Psoas muscle (tissue), 8 donors: ENCODE measurements around the gene SNRNP25. TPM values are rescaled to one million over a fixed set of nuclear protein-coding genes. Genes with fewer than 3 reads are reported as not detected.
A peak's percentile ranks its signal among the peaks of the same experiment; 100 is the strongest.
"Not testable (repeated sequence)": the region's sequence is repeated elsewhere in the genome, so short reads cannot be mapped to it uniquely, and the experiment has no call there.

Source experiments
- ATAC-seq, 4 donors: fragments of 200-7000 bp; cut with Tn5 transposase; one replicate each; pipeline ENCODE4 v1.9.1; 2020; ENCODE audit warnings: moderate library complexity in 3 of 4, mild to moderate bottlenecking in 2 of 4
- DNase-seq, 2 donors: peaks; one replicate each; pipeline ENCODE4 v3.0.0-alpha.2; 2020
- H3K27ac ChIP-seq: fragments of 200-600 bp; one replicate; pipeline ENCODE4 v1.8.0; 2022
- H3K27me3 ChIP-seq, 3 donors: fragments of 200-600 bp in 1 of 3; one replicate each; pipeline versions ENCODE4 v1.6.1 to v1.8.0; 2013 to 2022; ENCODE audit warnings: low read length in 2 of 3, mild to moderate bottlenecking in 2 of 3, moderate library complexity in 1 of 3; ENCODE audit not compliant: insufficient read depth in 3 of 3
- H3K36me3 ChIP-seq, 2 donors: fragments of 200-600 bp in 1 of 2; one replicate each; pipeline versions ENCODE4 v1.6.1 to v1.8.0; 2013 to 2022; ENCODE audit warnings: low read depth in 1 of 2, mild to moderate bottlenecking in 1 of 2, moderate library complexity in 1 of 2; ENCODE audit not compliant: insufficient read depth in 1 of 2
- H3K4me1 ChIP-seq: fragments of 200-600 bp; one replicate; pipeline ENCODE4 v1.8.0; 2022
- H3K4me3 ChIP-seq: fragments of 200-600 bp; one replicate; pipeline ENCODE4 v1.8.0; 2022; ENCODE audit warnings: mild to moderate bottlenecking
- H3K9me3 ChIP-seq: fragments of 200-600 bp; one replicate; pipeline ENCODE4 v1.8.0; 2022
- CTCF ChIP-seq: fragments of 200-600 bp; IDR thresholded peaks from one replicate; pipeline ENCODE4 v1.8.0; 2022; ENCODE audit warnings: antibody characterized with exemption
- WGBS, 3 donors: extraction: QIAGEN DNeasy Blood & Tissue Kit; methylation state at CpG; one replicate each; pipeline versions ENCODE4 v1.1.6 to v1.1.7; 2013; 5-methylcytosine and 5-hydroxymethylcytosine counted together
- intact Hi-C, 2 donors: fragments of 100-400 bp; cut with DNase I; formaldehyde crosslinking; loops; one replicate each; pipeline versions ENCODE4 v1.11.0 to v1.14.2; 2022
- polyA plus RNA-seq, 3 donors: library from polyadenylated mRNA; stranded (reverse); fragments of 200-250 nt; gene quantifications; one replicate each; pipeline ENCODE4 v1.2.3, GENCODE V29; 2013
- total RNA-seq, 4 donors: library from RNA; stranded (reverse); fragmentation: NEBNext Ultra II Directional in 2 of 4; extraction: Animal tissue kit (Norgen Biotek cat#: 25700) in 2 of 4; gene quantifications; one replicate each; pipeline versions ENCODE4 v1.2.1 to v1.2.4, GENCODE V29; 2021 to 2023
- donor health status: healthy with polysubstance abuse.
- donor health status: DM: no; HTN: no; CAD: no; lungs with moderate emphysema.
- donor health status: Bipolar disorder and iron deficiency.
- donor health status: healthy.
- donor health status: DM: yes; HTN: yes; CAD: no.
- donor health status: DM: no; HTN: no; CAD: no.
- donor health status: DM: no; HTN: no; CAD: no.
- donor health status: DM: yes; HTN: yes; CAD: no.

SNRNP25 gene
- total and polyA plus RNA-seq, 7 donors: 40.0 to 82.2 (median 62.0) TPM

- DNase-seq, H3K4me1 ChIP-seq, H3K36me3 ChIP-seq, H3K9me3 ChIP-seq, H3K27ac ChIP-seq, intact Hi-C loops, H3K4me3 ChIP-seq, H3K27me3 ChIP-seq: not testable (repeated sequence)
- WGBS, 3 donors: 20 to 38% (median 23%) methylated on average over 4 to 6 of the region's 7 CpGs
- ATAC-seq: peak in 3 of 4 donors; percentile 41 to 61 (median 50)
Observed at GRCh38 chr16:30627-31026, 23.0 kb upstream of the SNRNP25 start.

- H3K4me3 ChIP-seq, H3K9me3 ChIP-seq, ATAC-seq, DNase-seq, H3K4me1 ChIP-seq, intact Hi-C loops, H3K27me3 ChIP-seq, H3K36me3 ChIP-seq, H3K27ac ChIP-seq: not testable (repeated sequence)
- 72 to 81% (median 80%) methylated on average over 4 of the region's 8 CpGs for WGBS, 3 donors
Observed at GRCh38 chr16:33154-33876, 20.3 kb upstream of the SNRNP25 start.

GRCh38 chr16:33877-34647 is 19.6 kb upstream of the SNRNP25 start:
- no peak for ATAC-seq
- Histone ChIP-seq H3K4me1 (no peaks in the 10 kb centered on the region), H3K9me3 (no peaks in the 10 kb centered on the region), H3K27ac (no peak overlapping the region), H3K36me3 (no peaks in the 10 kb centered on the region), H3K4me3 (no peak overlapping the region), H3K27me3 (no peaks in the 10 kb centered on the region)
- no peak for DNase-seq
- TF ChIP-seq CTCF: no peak
- intact Hi-C loops: no loop called here
- 74 to 82% (median 78%) methylated on average over 21 of the region's 21 CpGs for WGBS, 3 donors

- H3K27me3 ChIP-seq: no peaks in the 10 kb centered on the region
- H3K9me3 ChIP-seq: no peaks in the 10 kb centered on the region
- ATAC-seq (no peak), DNase-seq (no peak)
- H3K36me3 ChIP-seq: no peaks in the 10 kb centered on the region
- no peak for TF ChIP-seq CTCF
- 44 to 56% (median 52%) methylated on average over 6 of the region's 6 CpGs for WGBS, 3 donors
- no peaks in the 10 kb centered on the region for H3K4me1 ChIP-seq
- intact Hi-C loops: no loop called here
- no peak overlapping the region for H3K4me3 ChIP-seq
- H3K27ac ChIP-seq: no peak overlapping the region
Observed at GRCh38 chr16:34648-34987, 19.0 kb upstream of the SNRNP25 start.

- TF ChIP-seq CTCF: no peak
- no peaks in the 10 kb centered on the region for H3K27me3 ChIP-seq
- H3K4me1 ChIP-seq: no peaks in the 10 kb centered on the region
- ATAC-seq: no peak
- no peaks in the 10 kb centered on the region for H3K36me3 ChIP-seq
- no peak overlapping the region for H3K4me3 ChIP-seq
- H3K27ac ChIP-seq: no peak overlapping the region
- DNase-seq: no peak
- 68 to 79% (median 77%) methylated on average over 17 of the region's 17 CpGs for WGBS, 3 donors
- intact Hi-C loops: no loop called here
- H3K9me3 ChIP-seq: no peaks in the 10 kb centered on the region
Observed at GRCh38 chr16:35011-35677, 18.5 kb upstream of the SNRNP25 start.
